Keratinocyte (primary cell): ENCODE data around the gene MIOX. TPM values are rescaled to one million over a fixed set of nuclear protein-coding genes. Genes with fewer than 3 reads are reported as not detected.

Source experiments
- DNase-seq: peaks from one replicate; pipeline ENCODE4 v3.0.0-alpha.2; 2011; ENCODE audit warnings: low read depth, missing footprints, low spot score
- FAIRE-seq: peaks from 2 replicates; lab custom pipeline; 2011; peaks lifted over from hg19 to GRCh38; lab: Jason Lieb, UNC
- H2AFZ ChIP-seq: 2 replicates; pipeline ENCODE4 v1.6.0; 2012; ENCODE audit warnings: low read length, control low read depth, inconsistent platforms; ENCODE audit not compliant: control insufficient read depth
- H3K27ac ChIP-seq: 2 replicates; pipeline ENCODE4 v1.5.1; 2011; ENCODE audit warnings: low read length; ENCODE audit not compliant: control insufficient read depth, insufficient read depth
- H3K27me3 ChIP-seq: 3 replicates; pipeline ENCODE4 v1.6.0; 2011; ENCODE audit warnings: low read length; ENCODE audit not compliant: control insufficient read depth, insufficient read depth; ENCODE audit errors: extremely low read depth
- H3K36me3 ChIP-seq, 2 experiments: 2 replicates in 1 of 2; 3 replicates in 1 of 2; pipeline ENCODE4 v1.5.1; 2011; ENCODE audit warnings: low read length in 2 of 2, mild to moderate bottlenecking in 1 of 2; ENCODE audit not compliant: control insufficient read depth in 2 of 2, insufficient read depth in 2 of 2; ENCODE audit errors: extremely low read depth in 1 of 2
- H3K4me1 ChIP-seq: 3 replicates; pipeline ENCODE4 v1.5.1; 2011; ENCODE audit warnings: low read length; ENCODE audit not compliant: control insufficient read depth, insufficient read depth; ENCODE audit errors: extremely low read depth
- H3K4me2 ChIP-seq: 3 replicates; pipeline ENCODE4 v1.6.0; 2011; ENCODE audit warnings: low read depth, low read length; ENCODE audit not compliant: control insufficient read depth, insufficient read depth; ENCODE audit errors: extremely low read depth
- H3K4me3 ChIP-seq, 3 experiments: fragments of 200-600 bp in 1 of 3; sonication (generic) in 1 of 3; 2 replicates in 2 of 3; 3 replicates in 1 of 3; pipeline ENCODE4 v1.5.1; 2011 to 2016; ENCODE audit warnings: low read length in 3 of 3, mild to moderate bottlenecking in 3 of 3, control low read depth in 2 of 3, inconsistent platforms in 1 of 3, low read depth in 1 of 3, mixed read lengths in 1 of 3, mixed run types in 1 of 3, moderate library complexity in 1 of 3; ENCODE audit not compliant: control insufficient read depth in 2 of 3, insufficient read depth in 2 of 3; ENCODE audit errors: extremely low read depth in 1 of 3
- H3K79me2 ChIP-seq: 2 replicates; pipeline ENCODE4 v1.6.0; 2012; ENCODE audit warnings: low read length; ENCODE audit not compliant: control insufficient read depth, insufficient read depth
- H3K9ac ChIP-seq: 3 replicates; pipeline ENCODE4 v1.6.0; 2011; ENCODE audit warnings: low read length; ENCODE audit not compliant: control insufficient read depth, insufficient read depth; ENCODE audit errors: extremely low read depth
- H3K9me1 ChIP-seq: 3 replicates; pipeline ENCODE4 v1.6.0; 2011; ENCODE audit warnings: low read length; ENCODE audit not compliant: control insufficient read depth, insufficient read depth; ENCODE audit errors: extremely low read depth
- H3K9me3 ChIP-seq: 2 replicates; pipeline ENCODE4 v1.5.1; 2012; ENCODE audit warnings: low read depth, low read length; ENCODE audit not compliant: control insufficient read depth
- H4K20me1 ChIP-seq: 3 replicates; pipeline ENCODE4 v1.6.0; 2011; ENCODE audit warnings: low read length; ENCODE audit not compliant: control insufficient read depth, insufficient read depth; ENCODE audit errors: extremely low read depth
- EZH2 ChIP-seq: IDR thresholded peaks from one replicate; pipeline ENCODE4 v1.6.1; 2012; ENCODE audit warnings: inconsistent platforms, mild to moderate bottlenecking, low read length, moderate library complexity
- dilution Hi-C: fragments of 300-500 bp; cut with MboI; formaldehyde crosslinking; loops from one replicate; pipeline ENCODE4 v1.7.0; 2020; ENCODE audit warnings: low sequenced_read_pairs; ENCODE audit not compliant: extremely low pct_ligation_motif_present
- polyA plus RNA-seq, 5 experiments: library from polyadenylated mRNA; depleted of rRNA in 3 of 5; stranded (reverse) in 3 of 5; stranded (forward) in 1 of 5; unstranded in 1 of 5; fragments of >200 nt; gene quantifications; 1 replicate in 1 of 5; 2 replicates in 3 of 5; 3 replicates in 1 of 5; pipeline versions ENCODE4 v1.2.1 to v1.2.3, GENCODE V29; 2011 to 2012; ENCODE audit warnings: missing spikeins in 2 of 5, low read depth in 1 of 5, low replicate concordance in 1 of 5
- TF ChIP-seq, protein P1 (sequence below), 3 experiments: IDR thresholded peaks in 1 of 3; conservative IDR thresholded peaks in 1 of 3; optimal IDR thresholded peaks in 1 of 3; 2 replicates in 2 of 3; 3 replicates in 1 of 3; pipeline versions ENCODE3 to v1.5.1; 2011; ENCODE audit warnings: low read length in 3 of 3, mild to moderate bottlenecking in 3 of 3, moderate library complexity in 2 of 3, control low read depth in 1 of 3, inconsistent platforms in 1 of 3; ENCODE audit not compliant: insufficient read depth in 2 of 3; ENCODE audit errors: extremely low read depth in 1 of 3

The MIOX gene
- polyA plus RNA-seq, 1 donor (not counting 4 experiments of a cell fraction or from before 2014, with no cell fraction given) = not detected

DNA sequence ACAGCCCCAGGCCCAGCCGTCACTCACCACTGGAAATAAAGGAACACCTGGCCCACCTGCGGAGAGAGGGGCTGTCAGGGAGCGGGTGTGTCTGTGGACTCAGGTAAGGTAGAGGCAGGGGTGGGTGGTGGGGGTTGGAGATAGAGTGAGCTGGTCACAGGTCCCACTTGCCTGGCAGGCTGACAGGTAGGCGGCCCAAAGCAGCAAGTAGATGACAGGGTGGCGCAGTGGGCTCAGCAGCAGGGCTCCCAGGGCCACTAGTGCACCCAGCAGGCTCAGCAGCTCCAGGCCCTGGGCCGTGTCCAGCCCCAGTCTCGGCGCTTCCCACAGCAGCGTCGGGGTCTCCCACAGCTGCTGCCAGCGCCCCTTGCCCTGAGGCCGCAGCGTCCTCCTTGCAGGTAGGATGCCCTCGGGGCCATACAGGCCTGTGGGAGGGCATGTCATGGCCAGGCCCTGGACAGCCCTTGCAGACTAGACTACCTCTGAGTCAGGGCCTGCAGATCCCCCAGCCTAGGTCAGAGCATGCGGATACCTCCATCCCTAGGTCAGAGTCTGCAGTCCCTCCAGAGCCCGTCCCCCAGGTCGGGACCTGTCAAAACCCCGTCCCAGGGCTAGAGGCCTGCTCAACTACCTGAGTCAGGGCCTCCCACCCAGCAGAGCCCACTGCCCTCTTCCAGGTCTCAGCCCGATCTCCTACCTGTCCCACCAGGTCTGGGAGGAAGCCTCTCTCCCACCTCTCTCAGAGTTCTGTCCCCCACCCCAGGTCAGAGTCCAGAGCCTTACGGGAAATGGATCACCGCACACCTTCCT lies 20.2 kb downstream of the MIOX start:
- dilution Hi-C loops = no loop called here
- peak overlapping the region; percentile 88 for H3K4me2 ChIP-seq
- peak overlapping the region; percentile 75 to 89 (median 87) for H3K4me3 ChIP-seq
- H3K36me3 ChIP-seq = peaks cover 6 to 17% of the 10 kb centered on the region in 2 experiments
- TF ChIP-seq EZH2 = no peak
- TF ChIP-seq, protein P1, sequence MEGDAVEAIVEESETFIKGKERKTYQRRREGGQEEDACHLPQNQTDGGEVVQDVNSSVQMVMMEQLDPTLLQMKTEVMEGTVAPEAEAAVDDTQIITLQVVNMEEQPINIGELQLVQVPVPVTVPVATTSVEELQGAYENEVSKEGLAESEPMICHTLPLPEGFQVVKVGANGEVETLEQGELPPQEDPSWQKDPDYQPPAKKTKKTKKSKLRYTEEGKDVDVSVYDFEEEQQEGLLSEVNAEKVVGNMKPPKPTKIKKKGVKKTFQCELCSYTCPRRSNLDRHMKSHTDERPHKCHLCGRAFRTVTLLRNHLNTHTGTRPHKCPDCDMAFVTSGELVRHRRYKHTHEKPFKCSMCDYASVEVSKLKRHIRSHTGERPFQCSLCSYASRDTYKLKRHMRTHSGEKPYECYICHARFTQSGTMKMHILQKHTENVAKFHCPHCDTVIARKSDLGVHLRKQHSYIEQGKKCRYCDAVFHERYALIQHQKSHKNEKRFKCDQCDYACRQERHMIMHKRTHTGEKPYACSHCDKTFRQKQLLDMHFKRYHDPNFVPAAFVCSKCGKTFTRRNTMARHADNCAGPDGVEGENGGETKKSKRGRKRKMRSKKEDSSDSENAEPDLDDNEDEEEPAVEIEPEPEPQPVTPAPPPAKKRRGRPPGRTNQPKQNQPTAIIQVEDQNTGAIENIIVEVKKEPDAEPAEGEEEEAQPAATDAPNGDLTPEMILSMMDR (optimal IDR thresholded peaks at IDR 0.05 in 1 of 3, IDR thresholded peaks at IDR 0.05 in 1 of 3, conservative IDR thresholded peaks at IDR 0.05 in 1 of 3; ENCODE audit: extremely low read depth in 1 of 3, insufficient read depth in 2 of 3, low read length in 3 of 3) = no peak
- H3K4me1 ChIP-seq = peaks cover 17% of the 10 kb centered on the region
- H3K9me1 ChIP-seq = no peaks in the 10 kb centered on the region
- peak overlapping the region; percentile 74 for H3K27ac ChIP-seq
- no peaks in the 10 kb centered on the region for H3K27me3 ChIP-seq
- peaks cover 29% of the 10 kb centered on the region for H3K79me2 ChIP-seq
- FAIRE-seq (no peak), DNase-seq (no peak)
- no peaks in the 10 kb centered on the region for H4K20me1 ChIP-seq
- H3K9ac ChIP-seq = peak overlapping the region; percentile 90
- peak overlapping the region; percentile 92 for H2AFZ ChIP-seq
- H3K9me3 ChIP-seq = no peaks in the 10 kb centered on the region

DNA sequence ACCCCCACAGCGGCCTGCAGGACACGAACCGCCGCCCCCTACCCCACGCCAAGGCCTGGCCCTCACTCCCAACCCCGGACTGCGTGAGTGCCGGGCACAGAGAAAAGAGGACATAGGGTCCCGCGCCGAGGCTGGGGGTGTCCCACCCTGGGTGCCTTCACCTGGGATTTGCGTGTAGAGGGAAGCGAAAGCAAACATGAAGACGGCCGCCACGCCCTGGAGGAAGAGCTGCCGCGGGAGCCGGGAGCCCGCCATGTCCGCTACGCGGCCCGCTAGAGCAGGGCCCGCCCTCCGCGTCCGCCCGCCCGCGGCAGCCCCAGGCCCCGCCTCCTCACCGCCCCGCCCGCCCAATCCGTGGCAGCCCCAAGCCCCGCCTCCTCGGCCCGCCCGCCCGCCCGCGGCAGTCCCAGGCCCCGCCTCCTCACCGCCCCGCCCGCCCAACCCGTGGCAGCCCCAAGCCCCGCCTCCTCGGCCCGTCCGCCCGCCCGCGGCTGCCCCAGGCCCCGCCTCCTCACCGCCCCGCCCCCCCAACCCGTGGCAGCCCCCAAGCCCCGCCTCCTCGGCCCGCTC lies 20.8 kb downstream of the MIOX start, which contains the start of gene LMF2:
Gene LMF2 (minus strand): TSS at position 282 of the 570 bp plus-strand sequence. CDS start 27 bp downstream, at position 255.
- no peaks in the 10 kb centered on the region for H4K20me1 ChIP-seq
- H3K9me1 ChIP-seq = no peaks in the 10 kb centered on the region
- DNase-seq (no peak), FAIRE-seq (no peak)
- peak within 1 kb of the TSS; percentile 90 for H3K9ac ChIP-seq
- peak within 1 kb of the TSS; percentile 89 for H3K4me2 ChIP-seq
- H3K27ac ChIP-seq = peak within 1 kb of the TSS; percentile 80
- H3K27me3 ChIP-seq = no peaks in the 10 kb centered on the region
- H3K4me1 ChIP-seq = peaks cover 17% of the 10 kb centered on the region
- dilution Hi-C loops = no loop called here
- peaks cover 6 to 15% of the 10 kb centered on the region in 2 experiments for H3K36me3 ChIP-seq
- TF ChIP-seq, protein P1 (optimal IDR thresholded peaks at IDR 0.05 in 1 of 3, IDR thresholded peaks at IDR 0.05 in 1 of 3, conservative IDR thresholded peaks at IDR 0.05 in 1 of 3; ENCODE audit: extremely low read depth in 1 of 3, insufficient read depth in 2 of 3, low read length in 3 of 3) = no peak
- no peak for TF ChIP-seq EZH2
- peaks cover 34% of the 10 kb centered on the region for H3K79me2 ChIP-seq
- H2AFZ ChIP-seq = peak within 1 kb of the TSS; percentile 97
- peak within 1 kb of the TSS; percentile 87 to 92 (median 89) for H3K4me3 ChIP-seq
- no peaks in the 10 kb centered on the region for H3K9me3 ChIP-seq
